Upper lobe of right lung (tissue), 1 donor: ENCODE data around the gene C14orf93. TPM values are rescaled to one million over a fixed set of nuclear protein-coding genes. Genes with fewer than 3 reads are reported as not detected.

Source experiments
- ATAC-seq: fragments of 200-7000 bp; cut with Tn5 transposase; one replicate; pipeline ENCODE4 v1.9.1; 2020; ENCODE audit warnings: mild to moderate bottlenecking, moderate library complexity
- DNase-seq: peaks from one replicate; pipeline ENCODE4 v3.0.0-alpha.2; 2020
- H3K27ac ChIP-seq: fragments of 200-600 bp; one replicate; pipeline ENCODE4 v1.8.0; 2022
- H3K27me3 ChIP-seq: fragments of 200-600 bp; one replicate; pipeline ENCODE4 v1.8.0; 2022; ENCODE audit warnings: mild to moderate bottlenecking
- H3K36me3 ChIP-seq: fragments of 200-600 bp; one replicate; pipeline ENCODE4 v1.8.0; 2022
- H3K4me1 ChIP-seq: fragments of 200-600 bp; one replicate; pipeline ENCODE4 v1.8.0; 2022
- H3K4me3 ChIP-seq: fragments of 200-600 bp; one replicate; pipeline ENCODE4 v1.8.0; 2022; ENCODE audit warnings: mild to moderate bottlenecking
- H3K9me3 ChIP-seq: fragments of 200-600 bp; one replicate; pipeline ENCODE4 v1.8.0; 2022
- CTCF ChIP-seq: fragments of 200-600 bp; IDR thresholded peaks from one replicate; pipeline ENCODE4 v1.8.0; 2022; ENCODE audit warnings: antibody characterized with exemption
- intact Hi-C: fragments of 100-400 bp; cut with DNase I; formaldehyde crosslinking; loops from one replicate; pipeline ENCODE4 v1.11.0; 2022
- total RNA-seq: library from RNA; stranded (reverse); fragmentation: NEBNext Ultra II Directional; extraction: Animal tissue kit (Norgen Biotek cat#: 25700); gene quantifications from one replicate; pipeline ENCODE4 v1.2.1, GENCODE V29; 2021
- donor health status: DM: no; HTN: yes; CAD: no; lungs with severe emphysema.

The C14orf93 gene
- total RNA-seq, 1 donor from 2014 or later, result 8.4 TPM

- Histone ChIP-seq H3K4me1 (peaks cover 11% of the 10 kb centered on the region), H3K9me3 (no peaks in the 10 kb centered on the region), H3K27ac (no peak overlapping the region), H3K36me3 (peaks cover 29% of the 10 kb centered on the region), H3K27me3 (no peaks in the 10 kb centered on the region), H3K4me3 (peak overlapping the region; percentile 69)
- peak; percentile 74 for ATAC-seq
- TF ChIP-seq CTCF, result peak; percentile 71
- DNase-seq, result peak; percentile 81
- intact Hi-C loops, result loop anchor here (5.0 kb wide), 1 partner anchor 69 kb away; no protein-coding TSS in a partner anchor
Observed at GRCh38 chr14:23056145-23056955, 46.4 kb upstream of the C14orf93 start.

DNA sequence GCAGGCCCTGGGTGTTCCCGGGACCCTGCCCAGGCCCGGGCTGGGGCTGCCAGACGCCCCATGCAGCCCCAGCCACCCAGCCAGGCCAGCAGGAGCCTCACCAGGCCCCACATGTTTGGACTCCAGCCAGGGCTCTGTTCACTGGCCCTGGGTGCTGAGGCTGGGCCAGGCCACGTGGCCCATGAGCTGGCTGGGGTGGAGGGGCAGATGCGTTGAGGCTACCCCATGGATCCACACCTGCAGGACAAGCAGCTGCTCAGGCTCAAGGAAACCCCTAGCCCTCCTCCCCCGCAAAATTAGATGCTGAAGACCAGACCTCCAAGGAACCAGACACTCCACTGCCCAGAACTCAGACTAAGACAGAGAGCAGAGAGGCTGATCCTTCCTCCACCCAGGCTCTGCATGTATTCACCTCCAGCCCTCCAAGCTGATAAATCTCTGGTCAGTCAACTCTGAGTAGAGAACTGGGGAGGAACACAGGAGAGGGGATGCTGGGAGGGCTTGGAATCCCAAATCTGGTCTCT lies 45.7 kb upstream of the C14orf93 start:
- no peaks in the 10 kb centered on the region for H3K27me3 ChIP-seq
- peaks cover 11% of the 10 kb centered on the region for H3K4me1 ChIP-seq
- H3K36me3 ChIP-seq, result peaks cover 23% of the 10 kb centered on the region
- no peak overlapping the region for H3K4me3 ChIP-seq
- H3K27ac ChIP-seq, result no peak overlapping the region
- intact Hi-C loops, result loop anchor here (5.0 kb wide), 1 partner anchor 68 kb away; no protein-coding TSS in a partner anchor
- H3K9me3 ChIP-seq, result no peaks in the 10 kb centered on the region
- no peak for DNase-seq
- no peak for TF ChIP-seq CTCF
- ATAC-seq, result no peak

- H3K4me3 ChIP-seq, result no peak overlapping the region
- H3K27ac ChIP-seq, result no peak overlapping the region
- no peaks in the 10 kb centered on the region for H3K27me3 ChIP-seq
- intact Hi-C loops, result loop anchor here (5.0 kb wide), 1 partner anchor 68 kb away; no protein-coding TSS in a partner anchor
- peaks cover 11% of the 10 kb centered on the region for H3K4me1 ChIP-seq
- H3K36me3 ChIP-seq, result peaks cover 17% of the 10 kb centered on the region
- DNase-seq (peak; percentile 51), ATAC-seq (no peak)
- TF ChIP-seq CTCF, result no peak
- no peaks in the 10 kb centered on the region for H3K9me3 ChIP-seq
Observed at GRCh38 chr14:23055147-23055550, 45.2 kb upstream of the C14orf93 start.

- H3K27ac ChIP-seq, result no peak overlapping the region
- peak; percentile 23 for TF ChIP-seq CTCF
- peaks cover 8% of the 10 kb centered on the region for H3K36me3 ChIP-seq
- no peaks in the 10 kb centered on the region for H3K9me3 ChIP-seq
- no peaks in the 10 kb centered on the region for H3K27me3 ChIP-seq
- ATAC-seq, result no peak
- DNase-seq, result peak; percentile 62
- peaks cover 11% of the 10 kb centered on the region for H3K4me1 ChIP-seq
- no peak overlapping the region for H3K4me3 ChIP-seq
- intact Hi-C loops, result no loop called here
Observed at GRCh38 chr14:23054000-23054811, 44.3 kb upstream of the C14orf93 start.

DNA sequence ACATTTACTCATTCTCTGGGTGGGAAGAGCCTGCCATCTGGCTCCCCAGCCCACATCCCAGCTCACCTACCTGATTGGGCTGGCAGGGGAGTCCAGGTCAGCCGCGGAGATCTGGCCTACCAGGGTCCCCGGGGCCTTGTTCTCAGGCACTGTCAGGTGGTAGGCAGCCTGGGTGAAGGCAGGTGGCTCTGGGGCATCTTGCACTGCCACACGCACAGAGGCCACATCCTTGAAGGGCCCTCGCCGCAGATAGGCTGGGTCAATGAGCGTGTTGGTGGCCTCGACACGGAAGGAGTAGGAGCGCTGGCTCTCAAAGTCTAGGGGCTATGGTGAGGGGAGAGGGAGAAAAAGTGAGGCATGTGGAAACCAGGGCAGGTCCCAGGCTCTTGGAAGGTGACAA lies 43.5 kb upstream of the C14orf93 start:
- H3K4me3 ChIP-seq, result no peak overlapping the region
- TF ChIP-seq CTCF, result no peak
- no peaks in the 10 kb centered on the region for H3K9me3 ChIP-seq
- H3K4me1 ChIP-seq, result peaks cover 11% of the 10 kb centered on the region
- no peaks in the 10 kb centered on the region for H3K27me3 ChIP-seq
- ATAC-seq, result no peak
- no peak overlapping the region for H3K27ac ChIP-seq
- intact Hi-C loops, result no loop called here
- DNase-seq, result peak; percentile 53
- H3K36me3 ChIP-seq, result peaks cover under 1% of the 10 kb centered on the region
